ENCODE results near the gene ENO2. TPM values are rescaled to one million over a fixed set of nuclear protein-coding genes. Genes with fewer than 3 reads are reported as not detected.
"Not testable (repeated sequence)": the region's sequence is repeated elsewhere in the genome, so short reads cannot be mapped to it uniquely, and the experiment has no call there.

ENO2 gene
- total RNA-seq, 5 donors from 2014 or later (not counting 1 experiment from before 2014, with no cell fraction given), result 87.2 to 176 (median 148) TPM

DNA sequence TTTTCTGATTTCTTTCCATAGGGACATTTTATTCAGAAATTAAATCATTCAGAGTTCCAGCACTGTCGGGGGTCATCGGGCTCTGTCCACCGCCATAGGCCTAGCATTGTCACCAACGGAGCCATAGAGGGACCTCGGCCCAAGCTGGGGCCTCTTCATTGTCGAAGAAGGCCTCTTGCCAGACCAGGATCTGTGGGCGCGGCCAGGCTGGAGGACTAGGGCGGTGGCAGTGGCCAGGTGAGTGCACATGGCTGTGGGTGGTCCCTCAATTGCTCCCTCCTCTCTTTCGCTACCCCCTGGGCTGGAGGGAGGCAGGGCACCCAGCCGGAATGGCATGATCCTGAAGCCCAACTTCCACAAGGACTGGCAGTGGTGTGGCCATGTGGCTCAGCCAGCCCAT, 30.7 kb upstream of the ENO2 start:
- Mint-ChIP-seq H3K27me3 (no peaks in the 10 kb centered on the region), H3K9me3 (no peaks in the 10 kb centered on the region), H3K27ac (no peak overlapping the region), H3K4me3 (no peak overlapping the region), H3K36me3 (peaks cover 3% of the 10 kb centered on the region), H3K4me1 (no peaks in the 10 kb centered on the region)
- Histone ChIP-seq H3K27me3 (replicated peaks in 1 of 2; ENCODE audit: control insufficient read depth in 2 of 2, extremely low read depth in 1 of 2, insufficient read depth in 2 of 2, low read length in 1 of 2) (no peaks in the 10 kb centered on the region), H3K9me3 (no peaks in the 10 kb centered on the region), H3K4me3 (ENCODE audit: control insufficient read depth in 1 of 2, extremely low read depth in 1 of 2, low read length in 1 of 2) (no peak overlapping the region), H3K4me1 (ENCODE audit: control insufficient read depth in 1 of 2, extremely low read depth in 1 of 2, insufficient read depth in 2 of 2, low read length in 2 of 2) (no peaks in the 10 kb centered on the region), H3K27ac (ENCODE audit: low read length) (no peak overlapping the region), H3K36me3 (ENCODE audit: control insufficient read depth in 2 of 2, extremely low read depth in 1 of 2, insufficient read depth in 1 of 2, low read length in 1 of 2) (peaks cover 4 to 10% of the 10 kb centered on the region in 2 donors)
- POLR2A ChIA-PET, result no interaction called here
- DNase-seq, result no peak
- CTCF ChIA-PET, result no interaction called here
- no peak for ATAC-seq (replicated peaks in 1 of 4)
- WGBS (ENCODE audit: insufficient coverage), result 100% methylated on average over 10 of the region's 11 CpGs

DNA sequence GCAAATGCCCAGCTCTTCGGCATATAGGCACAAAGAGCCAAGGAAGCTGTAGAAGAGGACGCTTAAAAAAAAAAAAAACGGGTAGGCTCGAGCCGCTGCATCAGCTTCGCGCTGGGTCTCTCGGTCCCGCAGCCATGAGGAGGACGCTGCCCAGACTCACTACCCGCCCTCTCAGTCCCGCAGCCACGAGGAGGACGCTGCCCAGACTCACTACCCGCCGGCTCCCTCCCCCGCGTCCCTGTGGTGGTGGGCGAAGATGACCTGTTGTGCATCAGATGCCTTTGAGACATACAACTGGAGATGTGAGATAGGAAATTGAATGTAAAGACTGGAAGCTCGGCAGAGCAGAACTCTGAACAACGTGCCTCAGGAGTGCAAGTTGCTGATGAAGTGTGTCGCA, 29.8 kb upstream of the ENO2 start:
- Histone ChIP-seq H3K27me3 (replicated peaks in 1 of 2; ENCODE audit: control insufficient read depth in 2 of 2, extremely low read depth in 1 of 2, insufficient read depth in 2 of 2, low read length in 1 of 2) (no peaks in the 10 kb centered on the region), H3K9me3 (no peaks in the 10 kb centered on the region), H3K4me3 (ENCODE audit: control insufficient read depth in 1 of 2, extremely low read depth in 1 of 2, low read length in 1 of 2) (no peak overlapping the region), H3K36me3 (ENCODE audit: control insufficient read depth in 2 of 2, extremely low read depth in 1 of 2, insufficient read depth in 1 of 2, low read length in 1 of 2) (peaks cover 4 to 10% of the 10 kb centered on the region in 2 donors), H3K4me1 (ENCODE audit: control insufficient read depth in 1 of 2, extremely low read depth in 1 of 2, insufficient read depth in 2 of 2, low read length in 2 of 2) (no peaks in the 10 kb centered on the region), H3K27ac (ENCODE audit: low read length) (no peak overlapping the region)
- Mint-ChIP-seq H3K36me3 (peaks cover 3% of the 10 kb centered on the region), H3K27ac (no peak overlapping the region), H3K27me3 (no peaks in the 10 kb centered on the region), H3K9me3 (no peaks in the 10 kb centered on the region), H3K4me3 (no peak overlapping the region), H3K4me1 (no peaks in the 10 kb centered on the region)
- POLR2A ChIA-PET, result no interaction called here
- CTCF ChIA-PET, result interaction anchor here in 1 of 2 donors (0.7 to 0.9 kb wide), 2 partner anchors 53 to 229 kb away, joined by 3 read pairs; no protein-coding TSS in a partner anchor
- WGBS (ENCODE audit: insufficient coverage), result 97% methylated on average over 16 of the region's 22 CpGs
- no peak for ATAC-seq (replicated peaks in 1 of 4)
- DNase-seq, result no peak

DNA sequence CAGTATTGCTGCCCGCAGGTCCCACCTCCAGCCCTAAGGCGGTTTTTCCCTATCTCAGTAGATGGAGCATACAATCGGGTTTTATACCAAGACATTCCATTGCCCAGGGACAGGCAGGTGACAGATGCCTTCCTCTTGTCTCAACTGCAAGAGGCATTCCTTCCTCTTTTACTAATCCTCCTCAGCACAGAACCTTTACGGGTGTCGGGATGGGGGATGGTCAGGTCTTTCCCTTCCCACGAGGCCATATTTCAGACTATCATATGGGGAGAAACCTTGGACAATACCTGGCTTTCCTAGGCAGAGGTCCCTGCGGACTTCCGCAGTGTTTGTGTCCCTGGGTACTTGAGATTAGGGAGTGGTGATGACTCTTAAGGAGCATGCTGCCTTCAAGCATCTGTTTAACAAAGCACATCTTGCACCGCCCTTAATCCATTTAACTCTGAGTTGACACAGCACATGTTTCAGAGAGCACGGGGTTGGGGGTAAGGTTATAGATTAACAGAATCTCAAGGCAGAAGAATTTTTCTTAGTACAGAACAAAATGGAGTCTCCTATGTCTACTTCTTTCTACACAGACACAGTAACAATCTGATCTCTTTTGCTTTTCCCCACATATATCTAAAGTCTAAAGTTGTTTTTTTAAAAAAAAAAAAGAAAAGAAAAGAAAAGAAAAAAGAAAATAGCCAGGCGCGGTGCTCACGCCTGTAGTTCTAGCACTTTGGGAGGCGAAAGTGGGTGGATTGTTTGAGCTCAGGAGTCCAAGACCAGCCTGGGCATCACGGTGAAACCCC, 28.0 kb upstream of the ENO2 start:
- H3K4me3 Mint-ChIP-seq; H3K27ac Mint-ChIP-seq; DNase-seq; H3K4me3 ChIP-seq (ENCODE audit: control insufficient read depth in 1 of 2, extremely low read depth in 1 of 2, low read length in 1 of 2); H3K4me1 ChIP-seq (ENCODE audit: control insufficient read depth in 1 of 2, extremely low read depth in 1 of 2, insufficient read depth in 2 of 2, low read length in 2 of 2); H3K27me3 Mint-ChIP-seq; H3K27me3 ChIP-seq (replicated peaks in 1 of 2; ENCODE audit: control insufficient read depth in 2 of 2, extremely low read depth in 1 of 2, insufficient read depth in 2 of 2, low read length in 1 of 2); ATAC-seq (replicated peaks in 1 of 4); H3K9me3 ChIP-seq; H3K36me3 ChIP-seq (ENCODE audit: control insufficient read depth in 2 of 2, extremely low read depth in 1 of 2, insufficient read depth in 1 of 2, low read length in 1 of 2); H3K27ac ChIP-seq (ENCODE audit: low read length); H3K36me3 Mint-ChIP-seq; H3K9me3 Mint-ChIP-seq: not testable (repeated sequence)
- no CpG with 5 or more reads among the region's 15 CpGs for WGBS (ENCODE audit: insufficient coverage)
- peaks cover 8 to 10% (median 10%) of the 10 kb centered on the region in 3 donors for H3K4me1 Mint-ChIP-seq
- CTCF ChIA-PET, result interaction anchor here (0.6 to 0.7 kb wide), 2 partner anchors 134 to 210 kb away, joined by 3 to 4 read pairs; no protein-coding TSS in a partner anchor
- POLR2A ChIA-PET, result interaction anchor here in 1 of 2 donors (0.8 kb wide), 1 partner anchor 813 kb away, joined by 4 read pairs; no protein-coding TSS in a partner anchor

DNA sequence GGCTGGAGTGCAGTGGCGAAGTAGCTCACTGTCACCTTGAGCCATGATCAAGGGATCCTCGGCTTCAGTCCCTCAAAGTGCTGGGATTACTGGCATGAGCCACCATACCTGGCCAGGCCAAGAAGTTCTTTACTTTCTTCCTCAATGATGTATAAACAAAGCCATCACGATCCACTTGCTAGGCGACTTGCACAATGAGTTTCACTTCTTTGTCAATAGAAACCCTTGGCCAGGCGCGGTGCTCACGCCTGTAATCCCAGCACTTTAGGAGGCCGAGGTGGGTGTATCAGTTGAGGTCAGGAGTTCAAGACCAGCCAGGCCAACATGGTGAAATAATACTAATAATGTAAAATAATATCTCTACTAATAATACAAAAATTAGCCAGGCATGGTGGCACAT, 26.9 kb upstream of the ENO2 start:
- ATAC-seq (replicated peaks in 1 of 4) (no peak), DNase-seq (no peak)
- H3K27me3 ChIP-seq (replicated peaks in 1 of 2; ENCODE audit: control insufficient read depth in 2 of 2, extremely low read depth in 1 of 2, insufficient read depth in 2 of 2, low read length in 1 of 2), result no peaks in the 10 kb centered on the region
- Mint-ChIP-seq H3K36me3 (peaks cover 3% of the 10 kb centered on the region), H3K27me3 (no peaks in the 10 kb centered on the region), H3K4me1 (peaks cover 13% of the 10 kb centered on the region in 3 donors), H3K9me3 (no peaks in the 10 kb centered on the region), H3K27ac (no peak overlapping the region), H3K4me3 (no peak overlapping the region)
- no peaks in the 10 kb centered on the region for H3K9me3 ChIP-seq
- peaks cover 4 to 10% of the 10 kb centered on the region in 2 donors for H3K36me3 ChIP-seq (ENCODE audit: control insufficient read depth in 2 of 2, extremely low read depth in 1 of 2, insufficient read depth in 1 of 2, low read length in 1 of 2)
- H3K4me1 ChIP-seq (ENCODE audit: control insufficient read depth in 1 of 2, extremely low read depth in 1 of 2, insufficient read depth in 2 of 2, low read length in 2 of 2), result peaks cover 3 to 16% of the 10 kb centered on the region in 2 experiments
- H3K4me3 ChIP-seq (ENCODE audit: control insufficient read depth in 1 of 2, extremely low read depth in 1 of 2, low read length in 1 of 2), result no peak overlapping the region
- no peak overlapping the region for H3K27ac ChIP-seq (ENCODE audit: low read length)
- CTCF ChIA-PET, result interaction anchor here in 1 of 2 donors (0.6 kb wide), 1 partner anchor 209 kb away, joined by 4 read pairs; no protein-coding TSS in a partner anchor
- 96% methylated on average over 4 of the region's 8 CpGs for WGBS (ENCODE audit: insufficient coverage)
- POLR2A ChIA-PET, result interaction anchor here in 1 of 2 donors (0.7 kb wide), 1 partner anchor 17 kb away, joined by 3 read pairs; no protein-coding TSS in a partner anchor

DNA sequence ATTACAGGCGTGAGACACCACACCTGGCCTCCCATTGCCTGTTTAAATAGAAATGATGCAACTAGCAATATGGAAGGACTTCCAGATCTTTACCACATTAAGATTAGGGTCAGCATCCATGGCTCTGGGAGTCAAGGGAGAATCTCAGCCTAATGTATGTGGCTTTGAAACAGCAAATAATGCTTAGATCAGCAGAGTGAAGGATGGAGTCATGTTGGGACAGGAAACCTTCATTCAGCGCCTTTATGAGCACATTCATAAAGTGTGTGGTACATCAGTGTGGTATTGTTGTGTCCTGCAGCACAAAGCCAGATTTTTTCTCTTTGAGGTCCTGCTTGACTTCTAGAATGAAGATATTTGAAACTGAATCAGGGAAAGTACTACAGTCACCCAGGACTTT, 26.0 kb upstream of the ENO2 start:
- POLR2A ChIA-PET, result no interaction called here
- H3K27ac Mint-ChIP-seq, result no peak overlapping the region
- DNase-seq, result no peak

DNA sequence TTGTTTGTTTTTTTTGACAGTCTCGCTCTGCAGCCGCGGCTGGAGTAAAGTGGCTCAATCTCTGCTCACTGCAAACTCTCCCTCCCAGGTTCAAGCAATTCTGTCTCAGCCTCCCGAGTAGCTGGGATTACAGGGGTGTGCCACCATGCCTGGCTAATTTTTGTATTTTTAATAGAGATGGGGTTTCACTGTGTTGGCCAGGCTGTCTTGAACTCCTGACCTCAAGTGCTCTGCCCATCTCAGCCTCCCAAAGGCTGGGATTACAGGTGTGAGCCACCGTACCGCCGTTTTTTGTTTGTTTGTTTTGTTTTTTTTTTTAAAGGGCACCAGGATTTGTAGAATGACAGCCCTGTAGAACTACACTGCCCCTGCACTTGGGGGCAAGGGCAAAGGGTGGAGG, 25.6 kb upstream of the ENO2 start:
- H3K27me3 ChIP-seq (replicated peaks in 1 of 2; ENCODE audit: control insufficient read depth in 2 of 2, extremely low read depth in 1 of 2, insufficient read depth in 2 of 2, low read length in 1 of 2); DNase-seq; H3K4me3 ChIP-seq (ENCODE audit: control insufficient read depth in 1 of 2, extremely low read depth in 1 of 2, low read length in 1 of 2); H3K36me3 ChIP-seq (ENCODE audit: control insufficient read depth in 2 of 2, extremely low read depth in 1 of 2, insufficient read depth in 1 of 2, low read length in 1 of 2); POLR2A ChIA-PET; H3K36me3 Mint-ChIP-seq; ATAC-seq (replicated peaks in 1 of 4); H3K27ac ChIP-seq (ENCODE audit: low read length); H3K4me3 Mint-ChIP-seq; H3K27me3 Mint-ChIP-seq; CTCF ChIA-PET; H3K9me3 Mint-ChIP-seq; H3K27ac Mint-ChIP-seq; H3K9me3 ChIP-seq: not testable (repeated sequence)
- H3K4me1 Mint-ChIP-seq, result peaks cover 13 to 15% (median 13%) of the 10 kb centered on the region in 3 donors
- WGBS (ENCODE audit: insufficient coverage), result no CpG with 5 or more reads among the region's 7 CpGs
- peaks cover 3 to 16% of the 10 kb centered on the region in 2 experiments for H3K4me1 ChIP-seq (ENCODE audit: control insufficient read depth in 1 of 2, extremely low read depth in 1 of 2, insufficient read depth in 2 of 2, low read length in 2 of 2)

More for the DNA sequence above, 26.0 kb upstream of the ENO2 start:
- no peak overlapping the region for H3K27ac ChIP-seq (ENCODE audit: low read length)
- CTCF ChIA-PET, result no interaction called here
- Mint-ChIP-seq H3K4me3 (no peak overlapping the region), H3K36me3 (peaks cover 3% of the 10 kb centered on the region), H3K27me3 (no peaks in the 10 kb centered on the region), H3K4me1 (peaks cover 13 to 15% (median 13%) of the 10 kb centered on the region in 3 donors), H3K9me3 (no peaks in the 10 kb centered on the region)
- H3K4me1 ChIP-seq (ENCODE audit: control insufficient read depth in 1 of 2, extremely low read depth in 1 of 2, insufficient read depth in 2 of 2, low read length in 2 of 2), result peaks cover 3 to 16% of the 10 kb centered on the region in 2 experiments
- no peaks in the 10 kb centered on the region for H3K27me3 ChIP-seq (replicated peaks in 1 of 2; ENCODE audit: control insufficient read depth in 2 of 2, extremely low read depth in 1 of 2, insufficient read depth in 2 of 2, low read length in 1 of 2)
- H3K4me3 ChIP-seq (ENCODE audit: control insufficient read depth in 1 of 2, extremely low read depth in 1 of 2, low read length in 1 of 2), result no peak overlapping the region
- H3K9me3 ChIP-seq, result no peaks in the 10 kb centered on the region
- peaks cover 4 to 10% of the 10 kb centered on the region in 2 donors for H3K36me3 ChIP-seq (ENCODE audit: control insufficient read depth in 2 of 2, extremely low read depth in 1 of 2, insufficient read depth in 1 of 2, low read length in 1 of 2)
- 90% methylated on average over 2 of the region's 2 CpGs for WGBS (ENCODE audit: insufficient coverage)
- no peak for ATAC-seq (replicated peaks in 1 of 4)

Data from T-cell (primary cell).